ENCODE data around the gene EFCAB14.
"Not testable (repeated sequence)": the region's sequence is repeated elsewhere in the genome, so short reads cannot be mapped to it uniquely, and the experiment has no call there.

The EFCAB14 gene

GRCh38 chr1:46667782-46668760 lies 50.8 kb downstream of the EFCAB14 start, which contains the start of gene ATPAF1:
Gene ATPAF1, minus strand, starts transcription at chr1:46668364. Its CDS starts 42 bp downstream, at chr1:46668322.
- peak; percentile 76 for DNase-seq (ENCODE audit: low read depth)

GRCh38 chr1:46665983-46666382 lies 52.9 kb downstream of the EFCAB14 start:
- no peak for TF ChIP-seq CTCF (IDR thresholded peaks at IDR 0.05; ENCODE audit: low read length, missing control alignments)
- H3K4me3 ChIP-seq (replicated peaks; ENCODE audit: low read depth, low read length), result no peak overlapping the region
- no peak for DNase-seq (ENCODE audit: low read depth)

More at GRCh38 chr1:46667782-46668760, 50.8 kb downstream of the EFCAB14 start, which contains the start of gene ATPAF1:
- no peak for TF ChIP-seq CTCF (IDR thresholded peaks at IDR 0.05; ENCODE audit: low read length, missing control alignments)
- peak within 1 kb of the TSS; percentile 72 for H3K4me3 ChIP-seq (replicated peaks; ENCODE audit: low read depth, low read length)

GRCh38 chr1:46662919-46663318 lies 56.0 kb downstream of the EFCAB14 start:
- DNase-seq (ENCODE audit: low read depth); H3K4me3 ChIP-seq (replicated peaks; ENCODE audit: low read depth, low read length): not testable (repeated sequence)

GRCh38 chr1:46660116-46660515 lies 58.8 kb downstream of the EFCAB14 start:
- DNase-seq (ENCODE audit: low read depth); H3K4me3 ChIP-seq (replicated peaks; ENCODE audit: low read depth, low read length): not testable (repeated sequence)

GRCh38 chr1:46659307-46659870 lies 59.5 kb downstream of the EFCAB14 start:
- no peak for TF ChIP-seq CTCF (IDR thresholded peaks at IDR 0.05; ENCODE audit: low read length, missing control alignments)
- no peak overlapping the region for H3K4me3 ChIP-seq (replicated peaks; ENCODE audit: low read depth, low read length)
- no peak for DNase-seq (ENCODE audit: low read depth)

- DNase-seq (ENCODE audit: low read depth), result no peak
- no peak overlapping the region for H3K4me3 ChIP-seq (replicated peaks; ENCODE audit: low read depth, low read length)
- TF ChIP-seq CTCF (IDR thresholded peaks at IDR 0.05; ENCODE audit: low read length, missing control alignments), result no peak
These were observed 61.1 kb downstream of the EFCAB14 start for GRCh38 chr1:46657775-46658174.

GRCh38 chr1:46656643-46657042 lies 62.3 kb downstream of the EFCAB14 start:
- H3K4me3 ChIP-seq (replicated peaks; ENCODE audit: low read depth, low read length), result no peak overlapping the region
- DNase-seq (ENCODE audit: low read depth), result no peak
- no peak for TF ChIP-seq CTCF (IDR thresholded peaks at IDR 0.05; ENCODE audit: low read length, missing control alignments)
